H9 (cell line): ENCODE results near the gene GPR89B. TPM values are rescaled to one million over a fixed set of nuclear protein-coding genes. Genes with fewer than 3 reads are reported as not detected.

Source experiments
- DNase-seq: peaks from one replicate; pipeline ENCODE4 v3.0.0-alpha.2; 2017
- H2AFZ ChIP-seq: one replicate; pipeline ENCODE4 v1.6.1; 2013; ENCODE audit warnings: mild to moderate bottlenecking, low read length, control low read depth, moderate library complexity
- H2AK5ac ChIP-seq: 2 replicates; pipeline ENCODE4 v1.6.1; 2013; ENCODE audit warnings: low read length, control low read depth, mixed read lengths; ENCODE audit not compliant: insufficient read length
- H2BK120ac ChIP-seq: one replicate; pipeline ENCODE4 v1.6.1; 2013; ENCODE audit warnings: low read depth, mild to moderate bottlenecking, low read length, control low read depth, inconsistent platforms; ENCODE audit not compliant: poor library complexity, severe bottlenecking
- H2BK12ac ChIP-seq: 2 replicates; pipeline ENCODE4 v1.6.1; 2013; ENCODE audit warnings: low read length, control low read depth, mixed read lengths, low read depth; ENCODE audit not compliant: insufficient read length
- H2BK15ac ChIP-seq: 2 replicates; pipeline ENCODE4 v1.6.1; 2013; ENCODE audit warnings: low read depth, low read length, control low read depth
- H2BK20ac ChIP-seq: one replicate; pipeline ENCODE4 v1.6.1; 2013; ENCODE audit warnings: low read depth, mild to moderate bottlenecking, low read length, control low read depth, inconsistent platforms; ENCODE audit not compliant: poor library complexity, severe bottlenecking
- H2BK5ac ChIP-seq: 2 replicates; pipeline ENCODE4 v1.6.1; 2013; ENCODE audit warnings: low read length, control low read depth, mixed read lengths; ENCODE audit not compliant: insufficient read length
- H3K14ac ChIP-seq: 2 replicates; pipeline ENCODE4 v1.6.1; 2013; ENCODE audit warnings: low read length, control low read depth; ENCODE audit not compliant: insufficient read depth
- H3K18ac ChIP-seq: 2 replicates; pipeline ENCODE4 v1.6.1; 2013; ENCODE audit warnings: low read depth, mild to moderate bottlenecking, mixed read lengths, low read length, control low read depth; ENCODE audit not compliant: insufficient read length
- H3K23ac ChIP-seq: 2 replicates; pipeline ENCODE4 v1.6.1; 2013; ENCODE audit warnings: low read length, control low read depth, mixed read lengths, low read depth; ENCODE audit not compliant: insufficient read length
- H3K23me2 ChIP-seq: 2 replicates; pipeline ENCODE4 v1.6.1; 2013; ENCODE audit warnings: low read depth, mild to moderate bottlenecking, mixed read lengths, low read length, control low read depth; ENCODE audit not compliant: insufficient read length, poor library complexity, severe bottlenecking
- H3K27ac ChIP-seq: 2 replicates; pipeline ENCODE4 v1.5.1; 2013; ENCODE audit warnings: low read length, control low read depth, mixed read lengths, low read depth; ENCODE audit not compliant: insufficient read length
- H3K27me3 ChIP-seq: 2 replicates; pipeline ENCODE4 v1.6.1; 2013; ENCODE audit warnings: low read length, control low read depth, inconsistent platforms; ENCODE audit not compliant: insufficient read depth
- H3K4ac ChIP-seq: 2 replicates; pipeline ENCODE4 v1.6.1; 2013; ENCODE audit warnings: low read depth, mild to moderate bottlenecking, control low read depth, inconsistent platforms, low read length, moderate library complexity
- H3K4me1 ChIP-seq: 2 replicates; pipeline ENCODE4 v1.6.1; 2013; ENCODE audit warnings: low read length, control low read depth, inconsistent platforms; ENCODE audit not compliant: insufficient read depth
- H3K4me2 ChIP-seq: 2 replicates; pipeline ENCODE4 v1.6.1; 2013; ENCODE audit warnings: low read length, control low read depth, mixed read lengths; ENCODE audit not compliant: insufficient read length, insufficient read depth
- H3K56ac ChIP-seq: 2 replicates; pipeline ENCODE4 v1.6.1; 2013; ENCODE audit warnings: low read depth, mild to moderate bottlenecking, mixed read lengths, low read length, control low read depth; ENCODE audit not compliant: insufficient read length
- H3K79me1 ChIP-seq: 2 replicates; pipeline ENCODE4 v1.6.1; 2013; ENCODE audit warnings: low read depth, mild to moderate bottlenecking, moderate library complexity, low read length, control low read depth, inconsistent platforms; ENCODE audit not compliant: insufficient read depth, poor library complexity, severe bottlenecking
- H3K79me2 ChIP-seq: 2 replicates; pipeline ENCODE4 v1.6.1; 2013; ENCODE audit warnings: low read length, control low read depth, inconsistent platforms; ENCODE audit not compliant: insufficient read depth
- H3K9ac ChIP-seq: 2 replicates; pipeline ENCODE4 v1.6.1; 2013; ENCODE audit warnings: low read length, control low read depth, mixed read lengths; ENCODE audit not compliant: insufficient read length; ENCODE audit errors: extremely low read depth
- H3K9me3 ChIP-seq: one replicate; pipeline ENCODE4 v1.6.1; 2013; ENCODE audit warnings: low read depth, low read length, inconsistent platforms; ENCODE audit not compliant: control insufficient read depth
- H3T11ph ChIP-seq: one replicate; pipeline ENCODE4 v1.6.1; 2013; ENCODE audit warnings: mild to moderate bottlenecking, low read length, control low read depth, inconsistent platforms
- H4K20me1 ChIP-seq: one replicate; pipeline ENCODE4 v1.6.1; 2013; ENCODE audit not compliant: control insufficient read depth, insufficient read length, insufficient read depth
- H4K5ac ChIP-seq: 2 replicates; pipeline ENCODE4 v1.6.1; 2013; ENCODE audit warnings: low read depth, mild to moderate bottlenecking, mixed read lengths, low read length, control low read depth; ENCODE audit not compliant: insufficient read length
- H4K8ac ChIP-seq: replicated peaks from 2 replicates; pipeline ENCODE4 v1.6.1; 2013; ENCODE audit warnings: low read length, control low read depth, mixed read lengths, low read depth; ENCODE audit not compliant: insufficient read length
- H4K91ac ChIP-seq: 2 replicates; pipeline ENCODE4 v1.6.1; 2013; ENCODE audit warnings: low read depth, mild to moderate bottlenecking, moderate library complexity, mixed read lengths, low read length, control low read depth; ENCODE audit not compliant: insufficient read length
- H3K27ac Mint-ChIP-seq, 3 experiments: 2 replicates in 2 of 3; 3 replicates in 1 of 3; pipeline ENCODE4 v1.8.0; 2020 to 2021; ENCODE audit warnings: mixed read lengths in 3 of 3, mild to moderate bottlenecking in 1 of 3, moderate library complexity in 1 of 3
- H3K27me3 Mint-ChIP-seq: 2 replicates; pipeline ENCODE4 v1.8.0; 2021; ENCODE audit warnings: low read depth, mild to moderate bottlenecking, moderate library complexity, mixed read lengths
- H3K36me3 Mint-ChIP-seq, 3 experiments: 2 replicates in 2 of 3; 3 replicates in 1 of 3; pipeline ENCODE4 v1.8.0; 2020 to 2021; ENCODE audit warnings: low read depth in 3 of 3, mixed read lengths in 3 of 3; ENCODE audit not compliant: insufficient read depth in 1 of 3
- H3K4me1 Mint-ChIP-seq, 2 experiments: 2 replicates each; pipeline ENCODE4 v1.8.0; 2020; ENCODE audit warnings: mixed read lengths in 2 of 2
- H3K4me3 Mint-ChIP-seq, 2 experiments: 2 replicates in 1 of 2; 3 replicates in 1 of 2; pipeline ENCODE4 v1.8.0; 2020 to 2021; ENCODE audit warnings: mild to moderate bottlenecking in 2 of 2, mixed read lengths in 2 of 2, moderate library complexity in 1 of 2
- H3K9me3 Mint-ChIP-seq, 2 experiments: 2 replicates in 1 of 2; 3 replicates in 1 of 2; pipeline ENCODE4 v1.8.0; 2020; ENCODE audit warnings: mild to moderate bottlenecking in 2 of 2, mixed read lengths in 2 of 2, moderate library complexity in 1 of 2
- CTCF ChIP-seq: fragments of 200-600 bp; sonication (generic); conservative IDR thresholded peaks from 3 replicates; pipeline ENCODE4 v1.8.0; 2021; ENCODE audit warnings: antibody characterized with exemption, mild to moderate bottlenecking
- WGBS: extraction: QIAGEN DNeasy Blood & Tissue Kit; methylation state at CpG from one replicate; pipeline ENCODE4 v1.1.7; 2013; ENCODE audit warnings: missing lambda C conversion rate, low lambda C conversion rate, mixed read lengths; ENCODE audit not compliant: insufficient read length; ENCODE audit errors: extremely low coverage; 5-methylcytosine and 5-hydroxymethylcytosine counted together
- total RNA-seq: library from RNA; stranded (reverse); gene quantifications from 2 replicates; pipeline ENCODE4 v1.2.1, GENCODE V29; 2021

The GPR89B gene
- total RNA-seq, 1 experiment from 2014 or later, result 15.1 TPM

GRCh38 chr1:147907786-147908509 lies 20.3 kb upstream of the GPR89B start:
- Histone ChIP-seq H2BK120ac (no peak overlapping the region), H3K23me2 (no peaks in the 10 kb centered on the region), H2BK20ac (no peak overlapping the region), H3K9ac (no peak overlapping the region), H4K5ac (no peak overlapping the region), H2BK12ac (no peak overlapping the region), H3K79me2 (no peaks in the 10 kb centered on the region), H3K56ac (no peak overlapping the region), H3T11ph (no peak overlapping the region), H3K9me3 (no peaks in the 10 kb centered on the region), H4K20me1 (no peaks in the 10 kb centered on the region), H3K27ac (no peak overlapping the region), H2AK5ac (no peak overlapping the region), H2BK5ac (no peak overlapping the region), H4K8ac (no peak overlapping the region), H3K4me1 (no peaks in the 10 kb centered on the region), H2AFZ (no peak overlapping the region), H3K23ac (no peak overlapping the region), H4K91ac (no peak overlapping the region), H3K79me1 (no peaks in the 10 kb centered on the region), H2BK15ac (no peak overlapping the region), H3K4me2 (no peak overlapping the region), H3K4ac (no peak overlapping the region), H3K14ac (no peak overlapping the region), H3K27me3 (no peaks in the 10 kb centered on the region), H3K18ac (no peak overlapping the region)
- Mint-ChIP-seq H3K9me3 (no peaks in the 10 kb centered on the region; a peak in 2 of 5 replicates), H3K27me3 (peaks cover 6% of the 10 kb centered on the region), H3K36me3 (no peaks in the 10 kb centered on the region), H3K4me3 (no peak overlapping the region), H3K4me1 (no peaks in the 10 kb centered on the region), H3K27ac (no peak overlapping the region)
- no peak for TF ChIP-seq CTCF
- no peak for DNase-seq
- no CpG with 5 or more reads among the region's 44 CpGs for WGBS
